Fibroblast of gingiva (primary cell): Measurements from ENCODE around the gene IGHMBP2.
A peak's percentile ranks its signal among the peaks of the same experiment; 100 is the strongest.

Experiments
- DNase-seq: peaks from one replicate; pipeline ENCODE4 v3.0.0-alpha.2; 2011; ENCODE audit warnings: low read depth

The IGHMBP2 gene

DNA sequence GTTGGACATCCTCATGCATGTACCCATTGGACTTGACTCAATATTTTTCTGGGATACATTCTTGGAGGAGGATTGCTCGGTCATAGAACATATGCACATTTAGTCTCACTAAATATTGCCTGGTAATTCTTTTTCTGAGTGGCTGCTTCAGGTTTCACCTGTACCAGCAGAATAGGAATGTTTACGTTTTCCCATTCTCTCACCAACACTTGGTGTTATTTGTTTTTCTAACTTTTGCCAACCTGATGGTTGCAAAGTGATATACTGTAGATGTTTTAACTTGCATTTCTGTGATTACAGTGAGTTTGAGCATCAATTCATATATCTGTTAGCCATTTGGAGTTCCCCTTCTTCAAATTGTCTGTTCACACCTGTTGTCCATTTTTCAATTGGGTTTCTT lies 78.4 kb downstream of the IGHMBP2 start:
- DNase-seq: no peak

DNA sequence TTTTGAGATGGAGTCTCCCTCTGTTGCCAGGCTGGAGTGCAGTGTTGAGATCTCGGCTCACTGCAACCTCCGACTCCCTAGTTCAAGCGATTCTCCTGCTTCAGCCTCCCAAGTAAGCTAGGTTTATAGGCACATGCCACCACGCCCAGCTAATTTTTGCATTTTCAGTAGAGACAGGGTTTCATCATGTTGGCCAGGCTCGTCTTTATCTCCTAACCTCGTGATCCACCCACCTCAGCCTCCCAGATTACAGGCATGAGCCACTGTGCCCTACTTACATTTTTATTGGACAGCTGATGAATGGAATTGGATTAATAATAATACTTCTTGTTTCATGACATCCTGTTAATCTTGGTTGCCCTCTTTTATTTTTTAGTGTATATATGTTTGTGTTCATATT lies 80.1 kb downstream of the IGHMBP2 start:
- DNase-seq: no peak

DNA sequence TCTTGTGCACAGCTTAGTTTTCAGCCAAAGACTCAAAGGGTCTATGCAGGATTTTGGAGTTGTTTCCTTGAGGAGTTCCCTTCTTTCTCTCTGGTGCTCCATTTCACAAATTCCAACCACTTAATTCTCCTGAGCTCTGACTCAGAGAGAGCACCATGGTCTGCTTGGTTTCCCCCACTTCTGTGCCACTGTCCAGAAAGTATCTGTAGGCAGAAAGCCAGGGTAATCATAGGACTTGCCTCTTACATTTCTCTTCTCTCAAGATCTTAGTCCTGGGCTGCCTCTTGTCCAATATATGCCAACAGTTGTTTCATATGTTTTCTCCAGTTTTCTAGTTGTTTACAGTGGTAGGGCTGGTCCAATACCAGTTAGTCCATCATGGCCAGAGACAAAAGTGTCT lies 83.5 kb downstream of the IGHMBP2 start:
- peak; percentile 55 for DNase-seq

DNA sequence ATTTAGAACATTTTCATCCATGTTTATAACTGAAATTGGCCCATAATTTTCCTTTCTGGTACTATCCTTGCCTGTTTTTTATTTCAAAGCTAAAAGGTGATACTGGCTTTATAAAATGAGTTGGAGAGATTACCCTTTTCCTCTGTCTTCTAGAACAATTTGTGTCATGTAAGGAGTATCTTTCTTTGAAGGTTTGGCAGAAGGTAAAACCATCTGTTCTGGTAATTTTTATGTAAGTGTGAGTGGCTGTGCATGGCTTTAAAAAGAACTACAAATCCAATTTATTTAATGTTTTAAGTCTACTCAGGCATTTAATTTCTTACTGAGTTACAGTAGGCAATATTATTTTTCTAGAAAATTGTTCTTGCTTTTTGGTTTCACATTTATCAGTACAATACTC lies 84.8 kb downstream of the IGHMBP2 start:
- DNase-seq: no peak
